ENCODE measurements around the gene CCDC116.
"Not testable (repeated sequence)": the region's sequence is repeated elsewhere in the genome, so short reads cannot be mapped to it uniquely, and the experiment has no call there.

Gene CCDC116

DNA sequence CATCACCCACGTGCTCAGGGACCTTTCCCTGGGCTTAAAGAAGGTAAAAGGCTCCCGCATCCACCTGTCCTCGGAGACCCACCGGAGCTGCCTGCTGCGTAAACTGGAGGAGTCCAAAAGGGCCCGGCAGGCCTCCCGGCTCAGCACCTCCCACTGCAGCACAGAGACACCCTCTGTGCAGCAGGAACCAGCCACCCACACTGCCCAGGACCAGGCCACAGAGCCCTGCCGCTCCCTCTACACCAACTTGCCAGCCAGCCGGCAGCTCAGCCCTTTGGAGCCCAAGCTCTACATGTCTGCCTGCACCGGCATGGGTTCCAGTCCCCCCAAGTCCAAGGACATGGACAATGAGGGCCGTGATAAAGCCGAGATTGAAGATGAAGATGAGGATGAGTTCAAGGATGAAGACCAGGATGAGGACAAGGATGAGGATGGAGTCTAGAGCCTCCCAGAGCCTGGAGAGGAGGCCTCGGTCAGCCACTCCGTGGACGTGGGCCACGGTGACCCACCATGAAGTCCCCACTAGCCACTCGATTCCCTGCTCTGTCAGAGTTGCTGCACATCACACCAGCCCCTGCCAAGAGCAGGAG, 4.2 kb downstream of the CCDC116 start:
- TF ChIP-seq, protein P1, sequence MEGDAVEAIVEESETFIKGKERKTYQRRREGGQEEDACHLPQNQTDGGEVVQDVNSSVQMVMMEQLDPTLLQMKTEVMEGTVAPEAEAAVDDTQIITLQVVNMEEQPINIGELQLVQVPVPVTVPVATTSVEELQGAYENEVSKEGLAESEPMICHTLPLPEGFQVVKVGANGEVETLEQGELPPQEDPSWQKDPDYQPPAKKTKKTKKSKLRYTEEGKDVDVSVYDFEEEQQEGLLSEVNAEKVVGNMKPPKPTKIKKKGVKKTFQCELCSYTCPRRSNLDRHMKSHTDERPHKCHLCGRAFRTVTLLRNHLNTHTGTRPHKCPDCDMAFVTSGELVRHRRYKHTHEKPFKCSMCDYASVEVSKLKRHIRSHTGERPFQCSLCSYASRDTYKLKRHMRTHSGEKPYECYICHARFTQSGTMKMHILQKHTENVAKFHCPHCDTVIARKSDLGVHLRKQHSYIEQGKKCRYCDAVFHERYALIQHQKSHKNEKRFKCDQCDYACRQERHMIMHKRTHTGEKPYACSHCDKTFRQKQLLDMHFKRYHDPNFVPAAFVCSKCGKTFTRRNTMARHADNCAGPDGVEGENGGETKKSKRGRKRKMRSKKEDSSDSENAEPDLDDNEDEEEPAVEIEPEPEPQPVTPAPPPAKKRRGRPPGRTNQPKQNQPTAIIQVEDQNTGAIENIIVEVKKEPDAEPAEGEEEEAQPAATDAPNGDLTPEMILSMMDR (conservative IDR thresholded peaks at IDR 0.05): no peak
- TF ChIP-seq ZFX (IDR thresholded peaks at IDR 0.05): no peak
- no peak overlapping the region for H3K27ac ChIP-seq

DNA sequence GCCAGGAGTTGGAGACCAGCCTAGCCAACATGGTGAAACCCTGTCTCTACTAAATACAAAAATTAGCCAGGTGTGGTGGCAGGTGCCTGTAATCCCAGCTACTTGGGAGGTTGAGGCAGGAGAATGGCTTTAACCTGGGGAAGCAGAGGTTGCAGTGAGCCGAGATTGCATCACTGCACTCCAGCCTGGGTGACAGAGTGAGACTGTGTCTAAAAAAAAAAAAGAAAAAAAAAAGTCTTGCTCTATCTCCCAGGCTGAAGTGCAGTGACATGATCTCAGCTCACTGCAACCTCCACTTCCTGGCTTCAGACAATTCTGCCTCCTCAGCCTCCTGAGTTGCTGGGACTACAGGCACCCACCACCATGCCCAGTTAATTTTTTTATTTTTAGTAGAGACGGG, 4.9 kb downstream of the CCDC116 start:
- H3K27ac ChIP-seq: not testable (repeated sequence)

DNA sequence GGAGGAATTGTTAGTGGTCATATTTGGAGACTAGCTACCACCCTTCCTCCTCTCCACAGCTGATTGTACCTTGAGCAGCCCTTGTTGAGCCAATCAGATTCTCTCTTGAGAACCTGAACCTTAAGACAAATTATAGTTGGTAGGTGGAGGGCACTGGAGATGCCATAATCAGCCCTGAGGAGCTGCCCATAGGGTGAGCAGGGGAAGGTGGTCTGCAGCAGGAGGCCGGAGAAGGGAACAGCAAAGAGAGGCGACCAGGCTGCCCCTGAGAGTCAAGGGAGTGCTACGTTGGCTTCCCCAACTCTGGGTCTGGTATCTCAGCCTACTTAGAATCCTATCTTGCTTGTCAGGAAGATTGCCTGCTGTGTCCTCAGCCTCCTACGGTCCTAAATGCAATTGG, 6.8 kb downstream of the CCDC116 start:
- no peak overlapping the region for H3K27ac ChIP-seq
- no peak for TF ChIP-seq ZFX (IDR thresholded peaks at IDR 0.05)

DNA sequence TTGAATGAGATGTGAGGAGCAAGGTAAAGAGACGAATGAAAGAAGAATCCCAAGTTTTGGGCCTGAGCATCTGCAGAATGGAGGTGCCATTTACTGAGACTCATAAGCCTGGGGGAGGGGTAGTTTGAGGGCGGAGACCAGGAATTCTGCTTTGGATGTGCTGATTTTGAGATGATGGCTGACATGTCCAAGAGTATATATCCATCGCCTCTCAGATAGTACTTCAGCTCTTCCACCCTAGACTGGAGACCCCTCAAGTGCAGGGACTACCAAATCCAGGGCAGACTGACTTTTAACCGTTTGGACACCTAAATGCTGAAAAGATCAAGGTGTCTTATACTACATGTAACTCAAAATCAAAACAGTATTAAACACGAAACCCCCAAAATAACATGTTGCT, 8.2 kb downstream of the CCDC116 start:
- peak overlapping the region; percentile 87; the same call in 1 of the 2 replicates for H3K27ac ChIP-seq
- TF ChIP-seq, protein P1 (conservative IDR thresholded peaks at IDR 0.05): no peak
- no peak for TF ChIP-seq ZFX (IDR thresholded peaks at IDR 0.05)

DNA sequence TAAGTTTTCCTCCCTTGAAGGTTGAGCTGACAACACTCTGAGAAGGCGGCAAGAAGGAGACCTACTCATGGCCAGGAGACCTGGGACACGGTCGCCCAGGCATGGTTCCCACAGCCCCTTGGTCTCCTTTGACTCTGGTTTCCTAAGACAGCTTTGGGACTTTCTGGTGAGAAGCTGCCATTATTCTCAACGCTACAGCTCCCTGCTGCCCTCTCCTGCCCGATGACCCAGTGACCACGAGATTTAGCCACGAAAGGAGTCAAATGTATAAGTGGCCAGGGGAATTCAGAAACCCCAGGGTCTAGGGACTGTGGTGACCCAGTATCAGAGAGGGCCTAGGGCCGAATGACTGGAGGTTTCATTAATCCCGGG, 8.8 kb downstream of the CCDC116 start:
- TF ChIP-seq, protein P1 (conservative IDR thresholded peaks at IDR 0.05): peak; percentile 82
- TF ChIP-seq ZFX (IDR thresholded peaks at IDR 0.05): no peak
- H3K27ac ChIP-seq: peak overlapping the region; percentile 87

DNA sequence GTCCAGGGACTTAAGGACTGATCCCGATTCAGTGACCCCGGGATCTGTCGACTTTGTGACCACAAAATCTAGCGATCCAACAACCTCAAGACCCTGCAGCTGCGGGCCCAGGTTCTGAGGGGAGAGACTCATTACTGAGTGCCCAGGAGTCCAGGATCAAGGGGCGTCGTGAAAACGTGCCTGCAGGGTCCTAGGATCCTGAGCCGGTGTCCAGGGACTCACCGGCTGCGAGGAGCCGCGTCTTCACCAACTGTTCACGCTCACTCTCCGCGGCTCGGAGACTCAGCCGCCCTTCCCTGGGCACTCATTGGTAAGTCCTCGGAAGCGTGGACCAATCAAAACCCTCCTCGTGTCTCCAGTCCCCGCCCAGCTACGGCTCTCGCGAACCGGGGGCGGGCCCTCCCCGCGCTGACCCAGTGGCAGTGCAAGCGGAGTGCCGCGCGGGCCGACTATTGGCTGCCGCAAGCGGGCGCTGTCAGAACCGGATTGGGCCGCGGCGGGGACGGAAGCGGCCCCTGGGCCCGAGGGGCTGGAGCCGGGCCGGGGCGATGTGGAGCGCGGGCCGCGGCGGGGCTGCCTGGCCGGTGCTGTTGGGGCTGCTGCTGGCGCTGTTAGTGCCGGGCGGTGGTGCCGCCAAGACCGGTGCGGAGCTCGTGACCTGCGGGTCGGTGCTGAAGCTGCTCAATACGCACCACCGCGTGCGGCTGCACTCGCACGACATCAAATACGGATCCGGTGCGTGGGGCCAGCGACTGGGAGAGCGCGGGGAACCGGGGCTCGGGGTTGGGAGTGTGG, 9.4 kb downstream of the CCDC116 start, which contains the start of gene SDF2L1:
Gene SDF2L1, plus strand, starts transcription at position 514 of the 795 bp plus-strand sequence. Its CDS starts 35 bp downstream, at position 549.
- peak within 1 kb of the TSS; percentile 87 for H3K27ac ChIP-seq
- TF ChIP-seq ZFX (IDR thresholded peaks at IDR 0.05): peak; percentile 41; the same call in 1 of the 2 replicates
- TF ChIP-seq, protein P1 (conservative IDR thresholded peaks at IDR 0.05): peak; percentile 51

DNA sequence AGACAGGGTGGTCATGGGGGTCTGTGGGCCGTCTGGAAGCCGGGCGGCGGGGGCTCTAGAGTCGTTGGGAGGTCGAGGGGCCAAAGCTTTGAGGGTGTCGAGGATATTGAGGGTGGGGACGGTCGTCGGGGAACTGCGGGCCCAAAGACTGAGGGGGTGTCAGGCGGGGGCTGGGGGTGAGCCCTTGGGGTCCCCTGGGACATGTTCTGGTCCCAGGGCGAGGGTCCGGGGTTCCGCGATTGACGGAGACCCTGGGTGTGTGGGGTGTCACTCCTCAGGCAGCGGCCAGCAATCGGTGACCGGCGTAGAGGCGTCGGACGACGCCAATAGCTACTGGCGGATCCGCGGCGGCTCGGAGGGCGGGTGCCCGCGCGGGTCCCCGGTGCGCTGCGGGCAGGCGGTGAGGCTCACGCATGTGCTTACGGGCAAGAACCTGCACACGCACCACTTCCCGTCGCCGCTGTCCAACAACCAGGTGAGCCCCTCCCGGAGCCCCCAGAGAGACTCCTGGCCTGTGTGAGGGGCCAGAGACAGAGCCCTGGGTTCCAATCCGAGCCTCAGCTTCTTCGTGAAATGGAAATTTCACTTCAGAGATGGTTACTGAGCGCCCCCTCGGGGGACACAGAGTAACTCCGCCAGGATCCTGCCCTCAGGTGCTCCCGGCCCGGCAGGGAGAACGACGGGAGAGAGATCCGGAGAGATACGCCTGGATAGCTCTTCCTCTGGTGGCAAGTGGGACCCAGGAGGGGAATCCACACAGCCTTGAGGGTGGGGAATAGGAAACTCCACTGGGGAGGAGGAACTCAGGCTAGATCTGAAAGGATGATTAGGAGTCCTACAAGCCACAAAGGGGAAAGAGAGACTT, 10.3 kb downstream of the CCDC116 start:
- H3K27ac ChIP-seq: peak overlapping the region; percentile 87
- TF ChIP-seq ZFX (IDR thresholded peaks at IDR 0.05): 0 out of 2 replicates have a peak, but pooled peaks have one; percentile 12
- TF ChIP-seq, protein P1 (conservative IDR thresholded peaks at IDR 0.05): peak; percentile 80
